Neural cell (in vitro differentiated cells): ENCODE data around the gene GPC3. TPM values are rescaled to one million over a fixed set of nuclear protein-coding genes. Genes with fewer than 3 reads are reported as not detected.

Source experiments
- H2AFZ ChIP-seq: fragments of 200-600, 300-800 bp; sonication (generic), shearing (Covaris generic); 2 replicates; pipeline ENCODE4 v1.6.0; 2014; ENCODE audit warnings: low read depth, mild to moderate bottlenecking, antibody characterized with exemption, low read length, moderate library complexity
- H3F3A ChIP-seq: fragments of 200-600 bp; shearing (Covaris generic); 2 replicates; pipeline ENCODE4 v1.6.1; 2016; ENCODE audit warnings: mild to moderate bottlenecking, moderate library complexity, mixed read lengths, antibody characterized with exemption, low read length; ENCODE audit not compliant: insufficient read depth, poor library complexity, severe bottlenecking
- H3K27ac ChIP-seq: fragments of 200-600, 300-800 bp; sonication (generic), shearing (Covaris generic); 2 replicates; pipeline ENCODE4 v1.5.1; 2014; ENCODE audit warnings: mild to moderate bottlenecking, low read length, moderate library complexity
- H3K27me3 ChIP-seq: fragments of 300-800, 200-600 bp; sonication (generic), shearing (Covaris generic); 2 replicates; pipeline ENCODE4 v1.6.0; 2014; ENCODE audit warnings: mild to moderate bottlenecking, low read depth, low read length, moderate library complexity; ENCODE audit not compliant: insufficient read depth
- H3K36me3 ChIP-seq: fragments of 300-800, 200-600 bp; sonication (generic), shearing (Covaris generic); 2 replicates; pipeline ENCODE4 v1.5.1; 2014; ENCODE audit warnings: mild to moderate bottlenecking, antibody characterized with exemption, low read length, moderate library complexity; ENCODE audit not compliant: insufficient read depth
- H3K4me2 ChIP-seq: fragments of 300-800, 200-600 bp; sonication (generic), shearing (Covaris generic); 2 replicates; pipeline ENCODE4 v1.6.0; 2014; ENCODE audit warnings: mild to moderate bottlenecking, low read length
- H3K4me3 ChIP-seq: fragments of 300-800, 200-600 bp; sonication (generic), shearing (Covaris generic); 2 replicates; pipeline ENCODE4 v1.5.1; 2014; ENCODE audit warnings: mild to moderate bottlenecking, low read length, moderate library complexity
- H3K79me2 ChIP-seq: fragments of 200-600 bp; shearing (Covaris generic); replicated peaks from 2 replicates; pipeline ENCODE4 v1.6.0; 2014; ENCODE audit warnings: mild to moderate bottlenecking, low read length, moderate library complexity; ENCODE audit not compliant: insufficient read depth
- H3K9ac ChIP-seq: fragments of 300-800, 200-600 bp; sonication (generic), shearing (Covaris generic); 2 replicates; pipeline ENCODE4 v1.6.1; 2016; ENCODE audit warnings: mild to moderate bottlenecking, low read length, mixed read lengths
- H3K9me2 ChIP-seq: fragments of 200-600 bp; shearing (Covaris generic); 2 replicates; pipeline ENCODE4 v1.6.1; 2016; ENCODE audit warnings: mild to moderate bottlenecking, low read length, mixed read lengths; ENCODE audit not compliant: insufficient read depth
- H3K9me3 ChIP-seq: fragments of 200-600, 300-800 bp; sonication (generic), shearing (Covaris generic); 2 replicates; pipeline ENCODE4 v1.6.1; 2016; ENCODE audit warnings: mild to moderate bottlenecking, mixed run types, low read length, moderate library complexity, mixed read lengths
- H4K20me1 ChIP-seq: fragments of 200-600 bp; shearing (Covaris generic); 2 replicates; pipeline ENCODE4 v1.6.1; 2016; ENCODE audit warnings: mild to moderate bottlenecking, mixed run types; ENCODE audit not compliant: insufficient read depth
- EP300 ChIP-seq: fragments of 450-650 bp; conservative IDR thresholded peaks from 2 replicates; pipeline ENCODE4 v1.6.1; 2014; ENCODE audit warnings: antibody characterized with exemption, mild to moderate bottlenecking, moderate library complexity; ENCODE audit not compliant: poor library complexity, severe bottlenecking
- EZH2 ChIP-seq: fragments of 200-600, 300-800 bp; shearing (Covaris generic), sonication (generic); IDR thresholded peaks from 2 replicates; pipeline ENCODE4 v1.6.1; 2014; ENCODE audit warnings: antibody characterized with exemption, low read length, borderline replicate concordance, mild to moderate bottlenecking; ENCODE audit not compliant: insufficient read depth, poor library complexity, severe bottlenecking
- MXI1 ChIP-seq: fragments of 450-650 bp; conservative IDR thresholded peaks from 2 replicates; pipeline ENCODE4 v1.6.1; 2014; ENCODE audit warnings: antibody characterized with exemption, mild to moderate bottlenecking; ENCODE audit not compliant: poor library complexity, severe bottlenecking
- POLR2AphosphoS5 ChIP-seq: IDR thresholded peaks from 2 replicates; pipeline ENCODE4 v1.6.1; 2012
- RAD21 ChIP-seq: fragments of 450-650 bp; conservative IDR thresholded peaks from 2 replicates; pipeline ENCODE4 v1.6.1; 2014; ENCODE audit warnings: antibody characterized with exemption, mild to moderate bottlenecking, moderate library complexity
- REST ChIP-seq: IDR thresholded peaks from 2 replicates; pipeline ENCODE4 v1.6.1; 2012; ENCODE audit warnings: borderline replicate concordance
- SMC3 ChIP-seq: fragments of 450-650 bp; conservative IDR thresholded peaks from 2 replicates; pipeline ENCODE4 v1.6.1; 2014; ENCODE audit warnings: antibody characterized with exemption, mild to moderate bottlenecking, moderate library complexity; ENCODE audit not compliant: poor library complexity
- TAF1 ChIP-seq: IDR thresholded peaks from 2 replicates; pipeline ENCODE4 v1.6.1; 2012; ENCODE audit warnings: low read depth
- polyA plus RNA-seq: library from polyadenylated mRNA; depleted of rRNA; stranded (reverse); fragments of >200 nt; gene quantifications from 2 replicates; pipeline ENCODE4 v1.2.3, GENCODE V29; 2014
- TF ChIP-seq, protein P1 (sequence below): fragments of 450-650 bp; IDR thresholded peaks from 2 replicates; pipeline ENCODE4 v1.5.1; 2014; ENCODE audit warnings: antibody characterized with exemption, mild to moderate bottlenecking, moderate library complexity; ENCODE audit not compliant: poor library complexity, severe bottlenecking

GPC3 gene
- polyA plus RNA-seq, 1 donor from 2014 or later: 2.1 TPM

GRCh38 chrX:133645977-133646718 is 339.2 kb downstream of the GPC3 start:
- Histone ChIP-seq H3K9ac (no peak overlapping the region), H3K27me3 (no peaks in the 10 kb centered on the region), H3K27ac (no peak overlapping the region), H3K36me3 (no peaks in the 10 kb centered on the region), H3K4me2 (no peak overlapping the region), H2AFZ (no peak overlapping the region), H3K4me3 (no peak overlapping the region), H4K20me1 (no peaks in the 10 kb centered on the region), H3K9me3 (no peaks in the 10 kb centered on the region), H3K9me2 (no peaks in the 10 kb centered on the region), H3K79me2 (no peaks in the 10 kb centered on the region), H3F3A (no peaks in the 10 kb centered on the region)
- TF ChIP-seq REST (no peak), EP300 (no peak), SMC3 (no peak), TAF1 (no peak), EZH2 (no peak), POLR2AphosphoS5 (no peak), MXI1 (no peak), RAD21 (no peak)
- TF ChIP-seq, protein P1, sequence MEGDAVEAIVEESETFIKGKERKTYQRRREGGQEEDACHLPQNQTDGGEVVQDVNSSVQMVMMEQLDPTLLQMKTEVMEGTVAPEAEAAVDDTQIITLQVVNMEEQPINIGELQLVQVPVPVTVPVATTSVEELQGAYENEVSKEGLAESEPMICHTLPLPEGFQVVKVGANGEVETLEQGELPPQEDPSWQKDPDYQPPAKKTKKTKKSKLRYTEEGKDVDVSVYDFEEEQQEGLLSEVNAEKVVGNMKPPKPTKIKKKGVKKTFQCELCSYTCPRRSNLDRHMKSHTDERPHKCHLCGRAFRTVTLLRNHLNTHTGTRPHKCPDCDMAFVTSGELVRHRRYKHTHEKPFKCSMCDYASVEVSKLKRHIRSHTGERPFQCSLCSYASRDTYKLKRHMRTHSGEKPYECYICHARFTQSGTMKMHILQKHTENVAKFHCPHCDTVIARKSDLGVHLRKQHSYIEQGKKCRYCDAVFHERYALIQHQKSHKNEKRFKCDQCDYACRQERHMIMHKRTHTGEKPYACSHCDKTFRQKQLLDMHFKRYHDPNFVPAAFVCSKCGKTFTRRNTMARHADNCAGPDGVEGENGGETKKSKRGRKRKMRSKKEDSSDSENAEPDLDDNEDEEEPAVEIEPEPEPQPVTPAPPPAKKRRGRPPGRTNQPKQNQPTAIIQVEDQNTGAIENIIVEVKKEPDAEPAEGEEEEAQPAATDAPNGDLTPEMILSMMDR: no peak

- Histone ChIP-seq H2AFZ (no peak overlapping the region), H3K4me3 (no peak overlapping the region), H3K9ac (no peak overlapping the region), H3K27ac (no peak overlapping the region), H3K36me3 (no peaks in the 10 kb centered on the region), H3K9me3 (no peaks in the 10 kb centered on the region), H3K9me2 (no peaks in the 10 kb centered on the region), H3K27me3 (no peaks in the 10 kb centered on the region), H4K20me1 (no peaks in the 10 kb centered on the region), H3F3A (no peaks in the 10 kb centered on the region), H3K79me2 (no peaks in the 10 kb centered on the region), H3K4me2 (no peak overlapping the region)
- no peak for TF ChIP-seq TAF1
- TF ChIP-seq MXI1: no peak
- no peak for TF ChIP-seq SMC3
- TF ChIP-seq POLR2AphosphoS5: no peak
- no peak for TF ChIP-seq EZH2
- TF ChIP-seq RAD21: no peak
- no peak for TF ChIP-seq EP300
- no peak for TF ChIP-seq REST
- TF ChIP-seq, protein P1: no peak
These were observed 340.1 kb downstream of the GPC3 start for GRCh38 chrX:133645256-133645655.
